Endothelial cell of umbilical vein (primary cell): ENCODE results near the gene CDK19. TPM values are rescaled to one million over a fixed set of nuclear protein-coding genes. Genes with fewer than 3 reads are reported as not detected.

ENCODE experiments used
- BruUV-seq: library from RNA; stranded (reverse); fragments of 400-500 nt; replicated peaks from 2 replicates; lab custom pipeline; 2021; lab: Mats Ljungman, UMichigan
- CTCF ChIA-PET: fragments of 300-600, 350-600 bp; sonication (Branson Sonifier 250); formaldehyde crosslinking; loops from one replicate; lab custom pipeline; 2021; ENCODE audit warnings: antibody characterized with exemption, inconsistent platforms; lab: Charles Lee
- POLR2A ChIA-PET: fragments of 300-600, 350-600 bp; sonication (Branson Sonifier 250); formaldehyde crosslinking; loops from one replicate; lab custom pipeline; 2021; ENCODE audit warnings: antibody characterized with exemption, inconsistent platforms; lab: Charles Lee
- DNase-seq: peaks from one replicate; pipeline ENCODE4 v3.0.0-alpha.2; 2011; ENCODE audit warnings: low read depth, low spot score
- FAIRE-seq: peaks from 2 replicates; lab custom pipeline; 2011; peaks lifted over from hg19 to GRCh38; lab: Jason Lieb, UNC
- H2AFZ ChIP-seq: 2 replicates; pipeline ENCODE4 v1.6.0; 2012; ENCODE audit warnings: low read depth, low read length, control low read depth, inconsistent platforms
- H3K27ac ChIP-seq: 2 replicates; pipeline ENCODE4 v1.5.1; 2011; ENCODE audit warnings: low read depth, mild to moderate bottlenecking, control low read depth, low read length, moderate library complexity; ENCODE audit not compliant: insufficient read depth
- H3K27me3 ChIP-seq, 2 experiments: 2 replicates each; pipeline versions ENCODE4 v1.6.0 to v1.6.1; 2011; ENCODE audit warnings: low read length in 2 of 2, mixed read lengths in 1 of 2; ENCODE audit not compliant: control insufficient read depth in 2 of 2, insufficient read depth in 2 of 2
- H3K36me3 ChIP-seq, 2 experiments: 2 replicates in 1 of 2; 3 replicates in 1 of 2; pipeline ENCODE4 v1.5.1; 2011; ENCODE audit warnings: low read length in 2 of 2, mild to moderate bottlenecking in 1 of 2, moderate library complexity in 1 of 2; ENCODE audit not compliant: control insufficient read depth in 2 of 2, insufficient read depth in 2 of 2; ENCODE audit errors: extremely low read depth in 1 of 2
- H3K4me1 ChIP-seq: 3 replicates; pipeline ENCODE4 v1.5.1; 2011; ENCODE audit warnings: mild to moderate bottlenecking, low read length; ENCODE audit not compliant: control insufficient read depth, insufficient read depth; ENCODE audit errors: extremely low read depth
- H3K4me2 ChIP-seq: 2 replicates; pipeline ENCODE4 v1.6.1; 2011; ENCODE audit warnings: low read length, control low read depth, mixed read lengths; ENCODE audit not compliant: insufficient read depth
- H3K4me3 ChIP-seq, 3 experiments: fragments of 200-600 bp in 1 of 3; sonication (generic), shearing (Covaris generic) in 1 of 3; replicated peaks in 1 of 3; 2 replicates each; pipeline ENCODE4 v1.5.1; 2011 to 2016; ENCODE audit warnings: control low read depth in 3 of 3, low read length in 3 of 3, mild to moderate bottlenecking in 2 of 3, inconsistent platforms in 1 of 3, low read depth in 1 of 3, moderate library complexity in 1 of 3; ENCODE audit not compliant: insufficient read depth in 1 of 3
- H3K79me2 ChIP-seq: 2 replicates; pipeline ENCODE4 v1.6.0; 2012; ENCODE audit warnings: low read length, inconsistent platforms; ENCODE audit not compliant: control insufficient read depth, insufficient read depth
- H3K9ac ChIP-seq: replicated peaks from 2 replicates; pipeline ENCODE3; 2011; ENCODE audit warnings: low read length, control low read depth; ENCODE audit not compliant: insufficient read depth; ENCODE audit errors: extremely low read depth
- H3K9me1 ChIP-seq: replicated peaks from 3 replicates; pipeline ENCODE4 v1.6.0; 2011; ENCODE audit warnings: mild to moderate bottlenecking, low read length; ENCODE audit not compliant: control insufficient read depth, insufficient read depth; ENCODE audit errors: extremely low read depth
- H3K9me3 ChIP-seq: replicated peaks from 2 replicates; pipeline ENCODE4 v1.5.1; 2012; ENCODE audit warnings: low read length, inconsistent platforms; ENCODE audit not compliant: control insufficient read depth, insufficient read depth
- H4K20me1 ChIP-seq: replicated peaks from 2 replicates; pipeline ENCODE3; 2011; ENCODE audit warnings: mild to moderate bottlenecking, low read length; ENCODE audit not compliant: control insufficient read depth, insufficient read depth; ENCODE audit errors: extremely low read depth
- EZH2 ChIP-seq: IDR thresholded peaks from 2 replicates; pipeline ENCODE4 v1.6.1; 2012; ENCODE audit warnings: borderline replicate concordance, low read depth, mild to moderate bottlenecking, moderate library complexity, low read length, inconsistent platforms; ENCODE audit not compliant: severe bottlenecking
- GATA2 ChIP-seq: IDR thresholded peaks from 2 replicates; pipeline ENCODE4 v1.7.0; 2011; ENCODE audit warnings: low read depth, mild to moderate bottlenecking, moderate library complexity, mixed read lengths, low read length; ENCODE audit not compliant: insufficient read length, insufficient read depth
- JUN ChIP-seq: IDR thresholded peaks from 2 replicates; pipeline ENCODE4 v1.6.1; 2011; ENCODE audit warnings: borderline replicate concordance, low read depth; ENCODE audit not compliant: insufficient read length, insufficient read depth
- MYC ChIP-seq: IDR thresholded peaks from one replicate; pipeline ENCODE4 v1.6.1; 2011; ENCODE audit warnings: mild to moderate bottlenecking, low read depth, low read length
- POLR2A ChIP-seq: IDR thresholded peaks from 2 replicates; pipeline ENCODE4 v1.6.1; 2012; ENCODE audit warnings: low read depth, mild to moderate bottlenecking, control low read depth, low read length
- POLR2AphosphoS5 ChIP-seq: IDR thresholded peaks from 2 replicates; pipeline ENCODE4 v1.6.1; 2012; ENCODE audit warnings: low read depth, mild to moderate bottlenecking, control low read depth, low read length, moderate library complexity; ENCODE audit not compliant: insufficient read depth
- dilution Hi-C: fragments of 300-500 bp; cut with MboI; formaldehyde crosslinking; loops from one replicate; pipeline ENCODE4 v1.15.0; 2019; ENCODE audit warnings: low sequenced_read_pairs; ENCODE audit not compliant: extremely low pct_ligation_motif_present
- intact Hi-C: fragments of 100-400 bp; cut with micrococcal nuclease; formaldehyde crosslinking; loops from one replicate; pipeline ENCODE4 v1.10.0; 2022
- polyA plus RNA-seq, 4 experiments: library from polyadenylated mRNA; depleted of rRNA in 3 of 4; stranded (reverse) in 3 of 4; unstranded in 1 of 4; fragments of >200 nt; gene quantifications; 2 replicates each; pipeline versions ENCODE4 v1.2.1 to v1.2.3, GENCODE V29; 2011 to 2012; ENCODE audit warnings: missing spikeins in 1 of 4
- total RNA-seq: library from RNA; stranded (reverse); gene quantifications from 2 replicates; pipeline ENCODE4 v1.2.3, GENCODE V29; 2021
- TF ChIP-seq, protein P1 (sequence below): IDR thresholded peaks from 2 replicates; pipeline ENCODE4 v1.6.1; 2011; ENCODE audit not compliant: insufficient read depth, insufficient read length
- TF ChIP-seq, protein P2 (sequence below), 2 donors: IDR thresholded peaks; 1 replicate in 1 of 2; 2 replicates in 1 of 2; pipeline ENCODE4 v1.5.1; 2011; ENCODE audit warnings: low read length in 2 of 2, mild to moderate bottlenecking in 2 of 2, moderate library complexity in 2 of 2, control low read depth in 1 of 2, inconsistent platforms in 1 of 2, low read depth in 1 of 2; ENCODE audit not compliant: insufficient read depth in 1 of 2; ENCODE audit errors: extremely low read depth in 1 of 2

Gene CDK19
- total and polyA plus RNA-seq, 2 donors (not counting 3 experiments of a cell fraction or from before 2014, with no cell fraction given): 4.6 to 12.1 TPM

DNA sequence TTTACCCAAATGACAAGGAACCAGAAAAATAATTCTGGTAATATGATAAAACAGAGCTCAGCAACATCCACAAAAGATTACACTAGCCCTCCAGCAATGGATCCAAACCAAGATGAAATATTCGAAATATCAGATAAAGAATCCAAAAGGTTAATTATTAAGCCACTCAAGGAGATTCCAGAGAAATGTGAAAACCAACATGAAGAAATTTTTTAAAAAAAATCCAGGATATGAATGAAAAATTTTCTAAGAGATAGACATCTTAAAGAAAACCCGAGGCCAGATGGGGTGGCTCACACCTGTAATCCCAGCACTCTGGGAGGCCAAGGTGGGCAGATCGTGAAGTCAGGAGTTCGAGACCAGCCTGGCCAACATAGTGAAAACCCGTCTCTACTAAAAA is 124.4 kb downstream of the CDK19 start:
- Histone ChIP-seq H3K36me3 (no peaks in the 10 kb centered on the region), H3K27me3 (peaks cover 0 to 5% of the 10 kb centered on the region in 2 experiments), H3K9me3 (no peaks in the 10 kb centered on the region), H2AFZ (no peak overlapping the region), H3K27ac (no peak overlapping the region), H3K79me2 (no peaks in the 10 kb centered on the region), H3K4me1 (peaks cover 9% of the 10 kb centered on the region), H3K9me1 (no peaks in the 10 kb centered on the region), H3K4me2 (no peak overlapping the region), H3K9ac (no peak overlapping the region), H4K20me1 (no peaks in the 10 kb centered on the region), H3K4me3 (no peak overlapping the region)
- no peak for TF ChIP-seq MYC
- TF ChIP-seq GATA2: no peak
- no peak for TF ChIP-seq POLR2A
- TF ChIP-seq JUN: no peak
- no peak for TF ChIP-seq EZH2
- TF ChIP-seq, protein P1, sequence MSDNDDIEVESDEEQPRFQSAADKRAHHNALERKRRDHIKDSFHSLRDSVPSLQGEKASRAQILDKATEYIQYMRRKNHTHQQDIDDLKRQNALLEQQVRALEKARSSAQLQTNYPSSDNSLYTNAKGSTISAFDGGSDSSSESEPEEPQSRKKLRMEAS: no peak
- TF ChIP-seq POLR2AphosphoS5: no peak
- TF ChIP-seq, protein P2, sequence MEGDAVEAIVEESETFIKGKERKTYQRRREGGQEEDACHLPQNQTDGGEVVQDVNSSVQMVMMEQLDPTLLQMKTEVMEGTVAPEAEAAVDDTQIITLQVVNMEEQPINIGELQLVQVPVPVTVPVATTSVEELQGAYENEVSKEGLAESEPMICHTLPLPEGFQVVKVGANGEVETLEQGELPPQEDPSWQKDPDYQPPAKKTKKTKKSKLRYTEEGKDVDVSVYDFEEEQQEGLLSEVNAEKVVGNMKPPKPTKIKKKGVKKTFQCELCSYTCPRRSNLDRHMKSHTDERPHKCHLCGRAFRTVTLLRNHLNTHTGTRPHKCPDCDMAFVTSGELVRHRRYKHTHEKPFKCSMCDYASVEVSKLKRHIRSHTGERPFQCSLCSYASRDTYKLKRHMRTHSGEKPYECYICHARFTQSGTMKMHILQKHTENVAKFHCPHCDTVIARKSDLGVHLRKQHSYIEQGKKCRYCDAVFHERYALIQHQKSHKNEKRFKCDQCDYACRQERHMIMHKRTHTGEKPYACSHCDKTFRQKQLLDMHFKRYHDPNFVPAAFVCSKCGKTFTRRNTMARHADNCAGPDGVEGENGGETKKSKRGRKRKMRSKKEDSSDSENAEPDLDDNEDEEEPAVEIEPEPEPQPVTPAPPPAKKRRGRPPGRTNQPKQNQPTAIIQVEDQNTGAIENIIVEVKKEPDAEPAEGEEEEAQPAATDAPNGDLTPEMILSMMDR (IDR thresholded peaks at IDR 0.05; ENCODE audit: extremely low read depth in 1 of 2, insufficient read depth in 1 of 2, low read depth in 1 of 2, low read length in 2 of 2): no peak
- POLR2A ChIA-PET: no interaction called here
- FAIRE-seq (no peak), DNase-seq (no peak)
- BruUV-seq: no TSS peak
- intact Hi-C loops (no loop called here), dilution Hi-C loops (no loop called here)
- CTCF ChIA-PET: interaction anchor here (0.7 to 1.4 kb wide), 3 partner anchors 9 to 265 kb away, joined by 3 to 7 read pairs (median 3); no protein-coding TSS in a partner anchor
